GM23248 (cell line): ENCODE data around the gene METTL8. TPM values are rescaled to one million over a fixed set of nuclear protein-coding genes. Genes with fewer than 3 reads are reported as not detected.

ENCODE experiments used
- DNase-seq: peaks from one replicate; pipeline ENCODE4 v3.0.0-alpha.2; 2015
- H2AFZ ChIP-seq: fragments of 200-600 bp; sonication (generic); 2 replicates; pipeline ENCODE4 v1.6.1; 2016; ENCODE audit warnings: antibody characterized with exemption
- H3F3A ChIP-seq: fragments of 200-600 bp; sonication (generic); 2 replicates; pipeline ENCODE4 v1.6.1; 2016; ENCODE audit warnings: mild to moderate bottlenecking, antibody characterized with exemption, mixed run types; ENCODE audit not compliant: insufficient read depth
- H3K27ac ChIP-seq: fragments of 200-600 bp; sonication (generic); 2 replicates; pipeline ENCODE4 v1.5.1; 2016; ENCODE audit warnings: mild to moderate bottlenecking
- H3K27me3 ChIP-seq: fragments of 200-600 bp; sonication (generic); replicated peaks from 2 replicates; pipeline ENCODE4 v1.6.1; 2016; ENCODE audit warnings: mild to moderate bottlenecking; ENCODE audit not compliant: insufficient read depth
- H3K36me3 ChIP-seq: fragments of 200-600 bp; sonication (generic); 2 replicates; pipeline ENCODE4 v1.6.1; 2016; ENCODE audit warnings: low read depth, mild to moderate bottlenecking
- H3K4me1 ChIP-seq: fragments of 200-600 bp; sonication (generic); 2 replicates; pipeline ENCODE4 v1.6.1; 2016; ENCODE audit warnings: mild to moderate bottlenecking; ENCODE audit not compliant: insufficient read depth
- H3K4me2 ChIP-seq: fragments of 200-600 bp; sonication (generic); one replicate; pipeline ENCODE4 v1.6.1; 2016; ENCODE audit warnings: mild to moderate bottlenecking; ENCODE audit not compliant: unreplicated experiment
- H3K4me3 ChIP-seq: fragments of 200-600 bp; sonication (generic); 2 replicates; pipeline ENCODE4 v1.5.1; 2016; ENCODE audit warnings: mild to moderate bottlenecking
- H3K79me2 ChIP-seq: fragments of 200-600 bp; sonication (generic); 2 replicates; pipeline ENCODE4 v1.6.1; 2016; ENCODE audit warnings: mild to moderate bottlenecking; ENCODE audit not compliant: insufficient read depth
- H3K9ac ChIP-seq: fragments of 200-600 bp; sonication (generic); 2 replicates; pipeline ENCODE4 v1.6.1; 2016; ENCODE audit warnings: mild to moderate bottlenecking
- H3K9me2 ChIP-seq: fragments of 200-600 bp; sonication (generic); 2 replicates; pipeline ENCODE4 v1.6.1; 2016; ENCODE audit warnings: mixed run types, mild to moderate bottlenecking, moderate library complexity; ENCODE audit not compliant: insufficient read depth
- H3K9me3 ChIP-seq: fragments of 200-600 bp; sonication (generic); one replicate; pipeline ENCODE4 v1.6.1; 2017; ENCODE audit warnings: low read depth
- H4K20me1 ChIP-seq: fragments of 200-600 bp; sonication (generic); 2 replicates; pipeline ENCODE4 v1.6.0; 2016; ENCODE audit not compliant: insufficient read depth
- EZH2 ChIP-seq: fragments of 200-600 bp; sonication (generic); IDR thresholded peaks from 2 replicates; pipeline ENCODE4 v1.6.1; 2018; ENCODE audit warnings: antibody characterized with exemption, mild to moderate bottlenecking; ENCODE audit not compliant: insufficient read depth, poor library complexity, severe bottlenecking
- EZH2phosphoT487 ChIP-seq: fragments of 200-600 bp; sonication (generic); IDR thresholded peaks from 2 replicates; pipeline ENCODE4 v1.6.1; 2018; ENCODE audit warnings: antibody characterized with exemption, moderate library complexity, mild to moderate bottlenecking, low read depth; ENCODE audit not compliant: insufficient read depth
- WGBS, 2 experiments: methylation state at CpG; one replicate each; pipeline ENCODE4 v1.1.6; 2015 to 2017; ENCODE audit warnings: low lambda C conversion rate in 2 of 2, low coverage in 1 of 2; ENCODE audit errors: missing lambda C conversion rate in 2 of 2; 5-methylcytosine and 5-hydroxymethylcytosine counted together
- in situ Hi-C: fragments of 300-500 bp; cut with MboI; formaldehyde crosslinking; loops from 2 replicates; pipeline ENCODE4 v1.15.0; 2020
- polyA plus RNA-seq: library from polyadenylated mRNA; unstranded; fragments of >200 nt; fragmentation: Nextera tagmentation; extraction: Ambion mirVana; gene quantifications from 2 replicates; pipeline ENCODE4 v1.2.1, GENCODE V29; 2016
- total RNA-seq: library from RNA; depleted of rRNA; stranded (reverse); fragments of >200 nt; shearing (Covaris generic); gene quantifications from 2 replicates; pipeline ENCODE4 v1.2.3, GENCODE V29; 2014

The METTL8 gene
- total and polyA plus RNA-seq, 2 experiments from 2014 or later, result 27.2 to 38.5 TPM

DNA sequence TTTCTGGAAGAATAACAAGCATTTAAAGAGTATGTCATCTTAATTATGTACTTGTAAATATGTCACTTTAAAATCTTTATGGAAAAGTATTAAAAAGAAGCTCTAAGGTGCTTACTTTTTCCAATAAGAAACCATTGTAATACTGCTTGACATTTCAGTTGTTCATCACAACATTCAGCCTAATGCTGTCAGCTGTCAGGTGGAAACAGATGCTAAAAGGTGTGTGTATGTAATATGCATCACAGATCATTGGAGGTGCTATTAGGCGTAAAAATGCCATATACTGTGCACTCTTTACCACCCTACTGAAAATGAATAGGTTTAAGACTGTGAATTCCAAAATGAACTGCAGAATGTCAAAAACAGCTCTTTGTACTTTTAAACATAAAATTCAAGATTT lies 40.3 kb downstream of the METTL8 start:
- Histone ChIP-seq H3F3A (peaks cover 13% of the 10 kb centered on the region), H2AFZ (no peak overlapping the region)
- in situ Hi-C loops, result no loop called here

DNA sequence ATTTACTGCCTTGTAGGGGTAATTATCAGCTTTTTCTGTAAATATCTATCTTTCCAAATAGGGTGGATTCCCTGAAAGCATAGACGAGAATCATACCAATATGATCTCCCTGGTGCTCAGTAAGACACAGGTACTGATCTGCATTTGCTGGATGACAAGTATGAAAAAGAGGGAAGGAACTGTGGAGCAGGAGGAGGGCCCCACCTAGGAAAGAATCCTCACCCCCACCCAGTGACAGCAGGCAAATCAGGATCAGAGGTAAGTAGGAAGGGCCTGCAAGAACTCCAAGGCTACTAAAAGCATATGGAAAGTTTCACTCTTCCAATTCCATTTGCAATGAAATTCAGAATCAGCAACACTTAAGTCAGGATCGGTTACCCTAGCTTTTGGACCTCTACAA lies 42.3 kb downstream of the METTL8 start:
- WGBS, 2 experiments, result 54 to 68% methylated on average over 2 of the region's 2 CpGs
- DNase-seq, result no peak
- TF ChIP-seq EZH2, result no peak
- no peak for TF ChIP-seq EZH2phosphoT487
- Histone ChIP-seq H4K20me1 (no peaks in the 10 kb centered on the region), H3K27ac (peak overlapping the region; percentile 36), H3K4me1 (peaks cover 22% of the 10 kb centered on the region), H3F3A (peaks cover 13% of the 10 kb centered on the region), H3K9me2 (no peaks in the 10 kb centered on the region), H3K27me3 (no peaks in the 10 kb centered on the region), H3K4me2 (peak overlapping the region; percentile 32), H3K4me3 (no peak overlapping the region), H3K9me3 (no peaks in the 10 kb centered on the region), H3K79me2 (peaks cover 12% of the 10 kb centered on the region; the same call in 1 of the 2 replicates), H3K36me3 (no peaks in the 10 kb centered on the region), H2AFZ (no peak overlapping the region), H3K9ac (no peak overlapping the region)
- in situ Hi-C loops, result no loop called here

More for the DNA sequence above, 40.3 kb downstream of the METTL8 start:
- H3K27ac ChIP-seq, result no peak overlapping the region
- no peaks in the 10 kb centered on the region for H3K27me3 ChIP-seq
- H3K79me2 ChIP-seq, result peaks cover 12% of the 10 kb centered on the region; the same call in 1 of the 2 replicates
- 100% methylated on average over 1 of the region's 1 CpG for WGBS, 2 experiments
- H3K9me3 ChIP-seq, result no peaks in the 10 kb centered on the region
- no peak for TF ChIP-seq EZH2phosphoT487
- TF ChIP-seq EZH2, result no peak
- H3K9ac ChIP-seq, result no peak overlapping the region
- no peak overlapping the region for H3K4me2 ChIP-seq
- H3K9me2 ChIP-seq, result no peaks in the 10 kb centered on the region
- H3K36me3 ChIP-seq, result no peaks in the 10 kb centered on the region
- DNase-seq, result no peak
- peaks cover 23% of the 10 kb centered on the region for H3K4me1 ChIP-seq
- H4K20me1 ChIP-seq, result no peaks in the 10 kb centered on the region
- H3K4me3 ChIP-seq, result no peak overlapping the region

DNA sequence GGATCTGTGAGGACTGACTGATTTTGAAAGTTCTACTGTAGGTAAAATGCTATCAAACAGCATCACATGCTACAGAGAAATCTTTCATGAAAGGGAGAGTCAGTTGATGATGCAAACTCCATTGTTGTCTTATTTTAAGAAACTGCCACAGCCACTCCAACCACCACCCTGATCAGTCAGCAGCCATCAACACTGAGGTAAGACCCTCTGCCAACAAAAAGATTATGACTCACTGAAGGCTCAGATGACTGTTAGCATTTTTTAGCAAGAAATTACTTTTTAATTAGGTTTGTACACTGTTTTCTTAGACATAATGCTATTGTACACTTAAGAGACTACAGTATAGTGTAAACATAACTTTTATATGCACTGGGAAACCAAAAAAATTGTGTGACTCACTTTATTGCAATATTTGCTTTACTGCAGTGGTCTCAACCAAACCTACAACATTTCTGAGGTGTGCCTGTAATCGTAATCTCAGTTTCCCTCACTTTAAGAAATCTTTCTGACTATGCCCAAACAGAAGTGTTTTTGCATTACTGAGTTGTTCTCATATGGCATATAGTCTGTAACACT lies 42.8 kb downstream of the METTL8 start:
- no peak overlapping the region for H3K4me3 ChIP-seq
- peak overlapping the region; percentile 36 for H3K27ac ChIP-seq
- H3K9ac ChIP-seq, result no peak overlapping the region
- no peaks in the 10 kb centered on the region for H4K20me1 ChIP-seq
- no peaks in the 10 kb centered on the region for H3K27me3 ChIP-seq
- peaks cover 13% of the 10 kb centered on the region for H3F3A ChIP-seq
- H2AFZ ChIP-seq, result no peak overlapping the region
- H3K79me2 ChIP-seq, result peaks cover 12% of the 10 kb centered on the region; the same call in 1 of the 2 replicates
- no peaks in the 10 kb centered on the region for H3K9me3 ChIP-seq
- H3K9me2 ChIP-seq, result no peaks in the 10 kb centered on the region
- 72 to 73% methylated on average over 1 of the region's 1 CpG for WGBS, 2 experiments
- no peaks in the 10 kb centered on the region for H3K36me3 ChIP-seq
- H3K4me2 ChIP-seq, result peak overlapping the region; percentile 32
- H3K4me1 ChIP-seq, result peaks cover 18% of the 10 kb centered on the region
- TF ChIP-seq EZH2phosphoT487, result no peak
- TF ChIP-seq EZH2, result no peak
- peak; percentile 69 for DNase-seq
- in situ Hi-C loops, result no loop called here

DNA sequence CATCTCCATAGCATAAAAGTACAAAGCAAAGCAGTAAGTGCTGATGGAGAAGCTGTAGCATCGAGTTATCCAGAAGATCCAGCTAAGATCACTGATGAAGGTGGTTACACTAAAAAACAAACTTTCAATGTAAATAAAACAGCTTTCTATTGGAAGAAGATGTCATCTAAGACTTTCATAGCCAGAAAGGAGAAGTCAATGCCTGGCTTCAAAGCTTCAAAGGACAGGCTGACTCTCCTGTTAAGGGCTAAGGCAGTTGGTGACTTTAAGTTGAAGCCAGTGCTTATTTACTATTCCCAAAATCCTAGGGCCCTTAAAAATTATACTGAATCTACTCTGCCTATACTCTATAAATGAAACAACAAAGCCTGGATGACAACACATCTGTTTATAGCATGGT lies 44.0 kb downstream of the METTL8 start:
- Histone ChIP-seq H3K4me2 (no peak overlapping the region), H3K36me3 (no peaks in the 10 kb centered on the region), H4K20me1 (no peaks in the 10 kb centered on the region), H3K4me1 (peaks cover 18% of the 10 kb centered on the region), H3K9me3 (no peaks in the 10 kb centered on the region), H2AFZ (no peak overlapping the region), H3K9ac (no peak overlapping the region), H3K4me3 (no peak overlapping the region), H3K9me2 (no peaks in the 10 kb centered on the region), H3F3A (peaks cover 13% of the 10 kb centered on the region), H3K79me2 (0 out of 2 replicates have a peak, but pooled peaks cover under 1% of the 10 kb centered on the region), H3K27ac (no peak overlapping the region), H3K27me3 (no peaks in the 10 kb centered on the region)
- 94 to 100% methylated on average over 1 of the region's 1 CpG for WGBS, 2 experiments
- TF ChIP-seq EZH2phosphoT487, result no peak
- no peak for TF ChIP-seq EZH2
- no peak for DNase-seq
- in situ Hi-C loops, result no loop called here
